LNCaP clone FGC (cell line): ENCODE data around the gene USP20.

Experiments
- DNase-seq: peaks from one replicate; pipeline ENCODE4 v3.0.0-alpha.2; 2011; ENCODE audit warnings: low read depth
- H3K4me3 ChIP-seq: 2 replicates; pipeline ENCODE4 v1.5.1; 2011; ENCODE audit warnings: mild to moderate bottlenecking, low read depth, low read length, control low read depth
- CTCF ChIP-seq: IDR thresholded peaks from 2 replicates; pipeline ENCODE4 v1.5.1; 2012; ENCODE audit warnings: mild to moderate bottlenecking; ENCODE audit not compliant: control insufficient read depth, insufficient read depth; ENCODE audit errors: extremely low read depth

The USP20 gene

DNA sequence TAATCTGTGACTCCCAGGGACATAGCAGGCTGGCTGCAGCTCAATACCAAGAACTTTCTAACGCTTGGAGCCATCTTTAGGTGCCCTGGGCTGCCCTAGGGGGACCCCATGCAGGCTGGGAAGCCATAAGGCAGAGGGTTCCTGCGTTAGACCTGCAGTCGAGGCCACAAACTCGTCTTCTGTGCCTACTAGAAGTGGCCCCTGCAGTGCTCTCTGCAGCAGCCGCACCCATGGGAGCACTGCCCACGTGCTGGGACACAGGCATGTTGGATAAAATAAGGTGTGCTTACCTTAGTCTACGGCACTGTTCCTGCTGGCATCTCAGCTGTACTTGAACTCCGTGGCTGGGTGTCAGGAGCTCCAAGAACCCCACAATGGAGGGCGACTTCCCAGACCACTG, 22.9 kb upstream of the USP20 start:
- DNase-seq: no peak
- no peak for TF ChIP-seq CTCF

GRCh38 chr9:129813661-129814060, 21.6 kb upstream of the USP20 start:
- H3K4me3 ChIP-seq: no peak overlapping the region
- no peak for TF ChIP-seq CTCF
- no peak for DNase-seq

More for the DNA sequence above, 22.9 kb upstream of the USP20 start:
- no peak overlapping the region for H3K4me3 ChIP-seq

- H3K4me3 ChIP-seq: no peak overlapping the region
- no peak for TF ChIP-seq CTCF
- no peak for DNase-seq
These were observed 20.6 kb upstream of the USP20 start for GRCh38 chr9:129814432-129815223.

GRCh38 chr9:129815278-129815677, 20.0 kb upstream of the USP20 start:
- H3K4me3 ChIP-seq: no peak overlapping the region
- no peak for TF ChIP-seq CTCF
- DNase-seq: no peak

DNA sequence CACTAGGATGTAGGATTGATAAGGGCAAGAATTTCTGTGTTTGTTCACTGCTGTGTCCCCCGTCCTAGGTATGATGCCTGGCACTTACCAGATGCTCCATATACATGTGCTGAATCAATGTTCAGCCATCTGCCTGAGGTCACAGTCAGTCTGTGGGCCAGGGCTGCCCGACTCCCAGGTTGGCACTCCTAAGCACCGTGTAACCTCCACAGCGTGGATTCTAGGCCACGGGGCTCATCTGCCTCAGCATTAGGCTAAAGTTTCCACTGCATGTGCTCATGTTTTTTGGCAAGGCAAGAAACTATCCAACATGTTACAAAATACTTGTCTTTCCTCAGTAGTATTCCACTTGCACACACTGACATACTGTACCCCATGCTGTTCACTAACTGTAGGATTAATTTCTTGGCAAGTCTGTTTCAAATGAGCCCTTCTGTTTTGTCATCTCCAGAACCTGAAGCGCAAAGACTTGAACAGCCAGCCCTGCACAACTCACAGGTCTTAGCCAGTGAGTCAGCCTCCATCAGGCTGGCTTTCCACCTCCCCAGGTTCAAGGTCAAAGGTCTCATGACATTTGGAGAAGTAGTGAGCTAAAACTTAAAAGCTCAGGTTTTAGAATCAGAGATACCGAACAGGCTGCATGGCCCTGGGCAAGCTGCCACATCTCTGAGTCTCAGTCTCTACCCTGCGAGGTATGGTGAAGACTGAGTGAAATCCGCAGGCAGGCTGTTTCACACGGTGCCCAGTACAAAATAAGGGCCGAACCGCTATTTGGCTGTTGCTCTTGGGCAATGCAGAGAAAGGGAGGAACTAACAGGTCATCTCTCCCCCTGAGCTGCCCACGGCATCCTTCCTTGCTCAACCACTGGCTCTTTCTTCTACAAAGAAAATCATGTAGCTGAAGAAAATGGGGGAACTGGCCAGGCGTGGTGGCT, 18.5 kb upstream of the USP20 start:
- DNase-seq: no peak
- no peak for TF ChIP-seq CTCF
- H3K4me3 ChIP-seq: no peak overlapping the region

- DNase-seq: no peak
- no peak for TF ChIP-seq CTCF
- H3K4me3 ChIP-seq: peak overlapping the region; percentile 61
These were observed 12.2 kb upstream of the USP20 start for GRCh38 chr9:129822898-129823541.
